Heart left ventricle (tissue), 16 donors: ENCODE measurements around the gene CARS1. TPM values are rescaled to one million over a fixed set of nuclear protein-coding genes. Genes with fewer than 3 reads are reported as not detected.

ENCODE experiments used
- ATAC-seq, 4 donors: fragments of 200-7000 bp; cut with Tn5 transposase; one replicate each; pipeline ENCODE4 v1.9.1; 2020 to 2022; ENCODE audit warnings: moderate library complexity in 4 of 4, mild to moderate bottlenecking in 3 of 4, moderate number of reproducible peaks in 1 of 4
- DNase-seq, 5 donors: peaks; one replicate each; pipeline ENCODE4 v3.0.0-alpha.2; 2020
- H3K27ac ChIP-seq, 12 donors: fragments of 200-600 bp; sonication (generic) in 4 of 12; one replicate each; pipeline versions ENCODE4 v1.5.0 to v1.8.0; 2016 to 2022; ENCODE audit warnings: mild to moderate bottlenecking in 2 of 12
- H3K27me3 ChIP-seq, 9 donors: fragments of 200-600 bp; sonication (generic) in 2 of 9; one replicate each; pipeline versions ENCODE4 v1.5.1 to v1.8.0; 2016 to 2022; ENCODE audit warnings: mild to moderate bottlenecking in 3 of 9
- H3K36me3 ChIP-seq, 9 donors: fragments of 200-600 bp; sonication (generic) in 2 of 9; one replicate each; pipeline versions ENCODE4 v1.5.0 to v1.8.0; 2018 to 2022; ENCODE audit warnings: mild to moderate bottlenecking in 2 of 9
- H3K4me1 ChIP-seq, 12 donors: fragments of 200-600 bp; sonication (generic) in 4 of 12; one replicate each; pipeline versions ENCODE4 v1.5.0 to v1.8.0; 2016 to 2022; ENCODE audit warnings: mild to moderate bottlenecking in 3 of 12
- H3K4me3 ChIP-seq, 12 donors: fragments of 200-600 bp; sonication (generic) in 4 of 12; one replicate each; pipeline versions ENCODE4 v1.5.0 to v1.8.0; 2017 to 2022; ENCODE audit warnings: mild to moderate bottlenecking in 9 of 12, moderate library complexity in 4 of 12
- H3K9me3 ChIP-seq, 12 donors: fragments of 200-600 bp; sonication (generic) in 4 of 12; one replicate each; pipeline versions ENCODE4 v1.5.0 to v1.8.0; 2016 to 2022; ENCODE audit warnings: mild to moderate bottlenecking in 1 of 12
- POLR2A ChIP-seq, 2 donors: fragments of 450-650 bp; IDR thresholded peaks; one replicate each; pipeline ENCODE4 v1.6.1; 2017; ENCODE audit warnings: antibody characterized with exemption in 2 of 2, mild to moderate bottlenecking in 2 of 2, moderate library complexity in 2 of 2
- WGBS, 4 donors: extraction: QIAGEN DNeasy Blood & Tissue Kit in 2 of 4; methylation state at CpG; one replicate each; pipeline versions ENCODE4 v1.1.5 to v1.1.7; 2013 to 2018; 5-methylcytosine and 5-hydroxymethylcytosine counted together
- intact Hi-C, 10 donors: fragments of 100-400 bp; cut with DNase I; formaldehyde crosslinking; loops; one replicate each; pipeline versions ENCODE4 v1.11.1 to v1.14.2; 2022
- polyA plus RNA-seq, 2 donors: library from polyadenylated mRNA; stranded (reverse); fragments of 200-250 nt; gene quantifications; one replicate each; pipeline ENCODE4 v1.2.3, GENCODE V29; 2013
- total RNA-seq, 9 donors: library from RNA; depleted of rRNA in 2 of 9; stranded (reverse); fragments of >200 nt in 2 of 9; fragmentation: NEBNext Ultra II Directional in 3 of 9; extraction: Animal tissue kit (Norgen Biotek cat#: 25700) in 3 of 9; gene quantifications; one replicate each; pipeline versions ENCODE4 v1.1.0 to v1.2.4, GENCODE V29; 2016 to 2023
- TF ChIP-seq, protein P1 (sequence below), 12 donors: fragments of 200-600 bp; sonication (generic) in 4 of 12; IDR thresholded peaks; one replicate each; pipeline versions ENCODE4 v1.5.0 to v1.8.0; 2018 to 2022; ENCODE audit warnings: antibody characterized with exemption in 12 of 12, mild to moderate bottlenecking in 5 of 12
- donor health status: ischemic (EF 13 %, LVEDD 7.1; RV severe dilation, severe dysfunction).
- donor health status: healthy with polysubstance abuse.
- donor health status: DM: no; HTN: yes; CAD: no.
- donor health status: DM: no; HTN: no; CAD: no.
- donor health status: ischemic (EF 25% LVEDD 6.9; RV normal size, moderate dysfunction).
- donor health status: ischemic (EF 25% LVEDD 5.7; RV mildly dilated, moderate dysfunction).
- donor health status: healthy.
- donor health status: DM: yes; HTN: yes; CAD: no.
- donor health status: ischemic (EF 35%, LVEDD 5.7; RV mildly dilated, moderate dysfunction).
- donor health status: nonischemic (EF 11% LVEDD 7.7; RV severe dilation, severe dysfunction).
- donor health status: DM: yes; HTN: yes; CAD: no.
- donor health status: PGD.
- donor health status: ischemic (EF 29% LVEDD 5.4; RV normal size, mild dysfunction).
- donor health status: nonischemic (EF 23%, LVEDD 6.1; RV moderate dilation, normal function).

CARS1 gene
- total and polyA plus RNA-seq, 11 donors = 9.3 to 30.5 (median 18.5) TPM

DNA sequence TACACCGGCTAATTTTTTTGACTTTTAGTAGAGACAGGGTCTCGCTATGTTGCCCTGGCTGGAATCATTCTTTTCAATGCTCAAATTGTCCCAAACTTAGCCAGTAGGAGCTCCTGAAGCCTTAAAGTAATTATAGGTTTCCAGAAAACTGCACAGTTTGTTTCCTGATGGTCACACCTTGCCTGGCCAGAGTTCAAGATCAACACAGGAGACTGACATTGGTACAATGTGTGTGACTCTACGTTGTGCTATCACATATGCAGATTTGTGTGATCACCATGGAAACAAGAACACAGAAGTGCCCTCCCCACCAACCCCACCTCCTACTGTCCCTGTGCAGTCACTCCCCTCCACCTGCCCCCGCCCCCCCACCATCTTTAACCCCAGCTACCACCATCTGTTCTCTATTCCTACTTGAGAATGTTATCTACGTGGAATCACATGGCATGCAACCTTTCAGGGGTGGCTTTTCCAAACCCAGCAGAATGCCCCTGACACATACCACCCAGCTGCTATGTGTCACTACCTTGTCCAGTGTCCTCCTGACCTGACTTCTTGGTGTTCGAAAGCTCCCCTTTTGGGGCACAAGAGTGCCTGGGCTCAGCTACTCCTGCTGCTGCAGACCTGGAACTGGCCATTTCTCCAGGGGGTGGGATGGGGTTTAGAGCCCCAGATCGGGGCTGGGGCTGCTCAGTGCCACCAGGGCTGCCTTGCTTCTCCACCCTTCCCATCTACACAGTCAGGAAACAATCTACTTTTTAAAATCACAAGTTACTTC, 59.0 kb downstream of the CARS1 start:
- intact Hi-C loops = loop anchor here in 1 of 10 donors (5.0 kb wide), 1 partner anchor 306 kb away; no protein-coding TSS in a partner anchor
- no peak for ATAC-seq
- TF ChIP-seq, protein P1, sequence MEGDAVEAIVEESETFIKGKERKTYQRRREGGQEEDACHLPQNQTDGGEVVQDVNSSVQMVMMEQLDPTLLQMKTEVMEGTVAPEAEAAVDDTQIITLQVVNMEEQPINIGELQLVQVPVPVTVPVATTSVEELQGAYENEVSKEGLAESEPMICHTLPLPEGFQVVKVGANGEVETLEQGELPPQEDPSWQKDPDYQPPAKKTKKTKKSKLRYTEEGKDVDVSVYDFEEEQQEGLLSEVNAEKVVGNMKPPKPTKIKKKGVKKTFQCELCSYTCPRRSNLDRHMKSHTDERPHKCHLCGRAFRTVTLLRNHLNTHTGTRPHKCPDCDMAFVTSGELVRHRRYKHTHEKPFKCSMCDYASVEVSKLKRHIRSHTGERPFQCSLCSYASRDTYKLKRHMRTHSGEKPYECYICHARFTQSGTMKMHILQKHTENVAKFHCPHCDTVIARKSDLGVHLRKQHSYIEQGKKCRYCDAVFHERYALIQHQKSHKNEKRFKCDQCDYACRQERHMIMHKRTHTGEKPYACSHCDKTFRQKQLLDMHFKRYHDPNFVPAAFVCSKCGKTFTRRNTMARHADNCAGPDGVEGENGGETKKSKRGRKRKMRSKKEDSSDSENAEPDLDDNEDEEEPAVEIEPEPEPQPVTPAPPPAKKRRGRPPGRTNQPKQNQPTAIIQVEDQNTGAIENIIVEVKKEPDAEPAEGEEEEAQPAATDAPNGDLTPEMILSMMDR (IDR thresholded peaks at IDR 0.05) = no peak
- TF ChIP-seq POLR2A (IDR thresholded peaks at IDR 0.05) = no peak
- no peak overlapping the region for H3K27ac ChIP-seq
- DNase-seq = no peak
- 85 to 88% (median 86%) methylated on average over 6 to 7 of the region's 7 CpGs for WGBS, 4 donors
- H3K27me3 ChIP-seq = no peaks in the 10 kb centered on the region
- peaks cover 0 to 38% (median 31%) of the 10 kb centered on the region in 9 donors for H3K36me3 ChIP-seq
- no peak overlapping the region for H3K4me3 ChIP-seq
- peaks cover 0 to 24% (median 11%) of the 10 kb centered on the region in 12 donors for H3K4me1 ChIP-seq
- H3K9me3 ChIP-seq = no peaks in the 10 kb centered on the region

DNA sequence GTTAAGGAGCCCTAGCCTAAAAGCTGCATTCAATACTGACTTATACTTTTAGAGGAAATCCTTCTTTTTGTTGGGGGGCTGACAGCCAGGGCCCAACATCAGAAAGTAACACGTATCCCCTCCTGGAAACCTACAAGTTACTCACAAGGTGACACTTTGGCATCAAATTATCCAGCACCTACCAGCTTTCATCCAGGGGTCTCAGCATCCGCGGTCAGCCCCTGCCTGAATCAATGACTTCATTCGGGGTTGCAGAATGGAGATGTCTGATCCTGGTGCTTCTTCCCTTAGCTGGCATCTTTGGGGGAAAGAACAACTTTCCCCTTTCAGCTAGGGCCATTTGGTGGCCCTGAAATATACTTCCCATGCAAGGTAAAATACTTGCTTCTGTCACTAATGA, 59.8 kb downstream of the CARS1 start:
- Histone ChIP-seq H3K4me1 (peaks cover 0 to 30% (median 17%) of the 10 kb centered on the region in 12 donors), H3K36me3 (peaks cover 0 to 29% (median 22%) of the 10 kb centered on the region in 9 donors), H3K9me3 (no peaks in the 10 kb centered on the region), H3K4me3 (no peak overlapping the region), H3K27ac (no peak overlapping the region), H3K27me3 (no peaks in the 10 kb centered on the region)
- ATAC-seq (no peak), DNase-seq (no peak)
- 89 to 97% (median 95%) methylated on average over 4 of the region's 4 CpGs for WGBS, 4 donors
- TF ChIP-seq, protein P1 (IDR thresholded peaks at IDR 0.05) = no peak
- TF ChIP-seq POLR2A (IDR thresholded peaks at IDR 0.05) = no peak
- intact Hi-C loops = loop anchor here in 1 of 10 donors (5.0 kb wide), 1 partner anchor 305 kb away; no protein-coding TSS in a partner anchor

DNA sequence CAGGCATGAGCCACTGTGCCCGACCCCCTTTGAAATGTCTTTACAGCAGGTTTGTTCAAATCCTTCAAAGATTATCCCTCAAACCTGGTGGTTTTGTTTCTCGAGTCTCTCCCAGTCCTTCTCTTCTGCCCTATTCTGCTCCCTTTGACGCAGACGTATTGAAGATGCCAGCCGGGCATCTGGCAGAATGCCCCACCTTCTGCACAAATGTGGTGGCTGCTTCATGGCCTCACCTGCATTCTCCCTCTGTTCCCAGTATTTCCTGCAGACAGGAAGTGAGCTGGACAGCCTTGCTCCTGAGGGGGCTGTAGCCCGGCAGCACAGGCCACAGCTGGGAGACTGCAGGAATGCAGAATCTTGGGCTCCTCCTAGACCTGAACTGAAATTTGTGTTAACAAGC, 60.2 kb downstream of the CARS1 start:
- WGBS, 4 donors = 79 to 89% (median 86%) methylated on average over 6 of the region's 6 CpGs

More for the DNA sequence above, 60.2 kb downstream of the CARS1 start:
- H3K27me3 ChIP-seq = no peaks in the 10 kb centered on the region
- intact Hi-C loops = loop anchor here in 1 of 10 donors (5.0 kb wide), 1 partner anchor 305 kb away; no protein-coding TSS in a partner anchor
- peaks cover 0 to 29% (median 17%) of the 10 kb centered on the region in 12 donors for H3K4me1 ChIP-seq
- peaks cover 0 to 25% (median 18%) of the 10 kb centered on the region in 9 donors for H3K36me3 ChIP-seq
- no peak overlapping the region for H3K27ac ChIP-seq
- no peak for TF ChIP-seq POLR2A (IDR thresholded peaks at IDR 0.05)
- TF ChIP-seq, protein P1 (IDR thresholded peaks at IDR 0.05) = no peak
- ATAC-seq (no peak), DNase-seq (no peak)
- no peak overlapping the region for H3K4me3 ChIP-seq
- H3K9me3 ChIP-seq = no peaks in the 10 kb centered on the region
